ENCODE results near the gene DPH7. TPM values are rescaled to one million over a fixed set of nuclear protein-coding genes. Genes with fewer than 3 reads are reported as not detected.

The DPH7 gene
- total RNA-seq, 1 donor from 2014 or later: 34.4 TPM

DNA sequence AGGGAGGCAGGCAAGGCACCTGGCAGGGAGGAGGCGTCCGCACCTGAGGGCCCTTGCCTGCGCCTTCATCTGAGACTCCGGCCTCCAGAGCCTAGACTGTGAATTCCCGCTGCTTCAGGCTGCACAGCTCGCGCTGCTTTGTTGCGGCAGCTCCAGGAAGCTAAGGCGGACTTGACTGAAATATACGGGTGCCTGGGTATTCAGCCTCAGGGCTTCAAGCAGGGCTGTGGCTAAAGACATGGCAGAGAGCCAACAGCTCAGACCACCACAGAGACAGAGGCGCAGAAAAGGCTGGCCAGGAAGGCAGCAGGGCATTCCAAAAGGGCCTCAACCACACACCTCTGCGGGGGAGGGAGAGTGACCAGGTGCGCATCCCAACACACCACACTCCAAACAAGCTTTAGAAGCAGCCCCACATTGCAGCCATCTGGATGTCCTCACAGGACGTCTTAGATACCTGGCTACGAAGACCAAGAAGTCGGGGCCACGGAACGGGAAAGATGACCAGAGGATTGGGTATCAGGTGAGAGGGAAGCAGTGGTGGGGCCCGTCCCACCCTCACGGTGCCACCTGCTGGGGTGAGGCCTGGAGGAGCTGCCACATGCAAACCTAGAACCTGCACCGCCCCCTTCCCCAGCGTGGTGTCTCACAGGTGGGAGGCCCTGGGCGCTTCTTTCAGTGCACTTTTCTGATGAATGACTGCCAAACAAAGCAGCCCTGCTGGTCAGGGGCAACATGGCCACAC lies 1.7 kb upstream of the DPH7 start:
- Mint-ChIP-seq H3K27ac (ENCODE audit: unreplicated experiment) (peak overlapping the region; percentile 58), H3K4me3 (ENCODE audit: unreplicated experiment) (peak overlapping the region; percentile 20), H3K4me1 (ENCODE audit: low read depth, unreplicated experiment) (peaks cover 6% of the 10 kb centered on the region), H3K9me3 (ENCODE audit: unreplicated experiment) (no peaks in the 10 kb centered on the region), H3K27me3 (ENCODE audit: low read depth, unreplicated experiment) (no peaks in the 10 kb centered on the region), H3K36me3 (ENCODE audit: low read depth, unreplicated experiment) (peaks cover 8% of the 10 kb centered on the region)
- no peak overlapping the region for H3K9ac ChIP-seq (ENCODE audit: low read length)
- peaks cover 45% of the 10 kb centered on the region for H3K79me2 ChIP-seq (ENCODE audit: insufficient read depth, low read length)
- peaks cover 17% of the 10 kb centered on the region for H3K4me1 ChIP-seq (ENCODE audit: insufficient read depth, low read length)
- no peak overlapping the region for H3K4me3 ChIP-seq (ENCODE audit: insufficient read depth, low read depth, low read length)
- TF ChIP-seq CTCF (IDR thresholded peaks at IDR 0.05; ENCODE audit: insufficient read depth, low read depth, low read length): no peak
- TF ChIP-seq EZH2 (IDR thresholded peaks at IDR 0.05; ENCODE audit: insufficient read depth, low read length): no peak
- H3K36me3 ChIP-seq (ENCODE audit: insufficient read depth, low read length): peaks cover 12% of the 10 kb centered on the region
- DNase-seq (ENCODE audit: low read depth) (no peak), FAIRE-seq (no peak)
- H3K4me2 ChIP-seq (ENCODE audit: low read length): no peak overlapping the region
- H3K27me3 ChIP-seq (ENCODE audit: insufficient read depth, low read length): no peaks in the 10 kb centered on the region
- H3K9me3 ChIP-seq (ENCODE audit: insufficient read depth, low read depth, low read length): no peaks in the 10 kb centered on the region
- no peak overlapping the region for H3K27ac ChIP-seq (ENCODE audit: low read depth, low read length)
- no peak overlapping the region for H2AFZ ChIP-seq (ENCODE audit: low read depth, low read length)
- peaks cover 51% of the 10 kb centered on the region for H4K20me1 ChIP-seq (ENCODE audit: insufficient read depth, low read length)

GRCh38 chr9:137579259-137579604 lies 507 bp upstream of the DPH7 start:
- Mint-ChIP-seq H3K4me3 (ENCODE audit: unreplicated experiment) (peak overlapping the region; percentile 79), H3K36me3 (ENCODE audit: low read depth, unreplicated experiment) (peaks cover 14% of the 10 kb centered on the region), H3K9me3 (ENCODE audit: unreplicated experiment) (no peaks in the 10 kb centered on the region), H3K4me1 (ENCODE audit: low read depth, unreplicated experiment) (peaks cover 6% of the 10 kb centered on the region), H3K27ac (ENCODE audit: unreplicated experiment) (peak overlapping the region; percentile 41), H3K27me3 (ENCODE audit: low read depth, unreplicated experiment) (no peaks in the 10 kb centered on the region)
- Histone ChIP-seq H3K27me3 (ENCODE audit: insufficient read depth, low read length) (no peaks in the 10 kb centered on the region), H2AFZ (ENCODE audit: low read depth, low read length) (peak overlapping the region; percentile 83), H3K79me2 (ENCODE audit: insufficient read depth, low read length) (peaks cover 46% of the 10 kb centered on the region), H3K4me2 (ENCODE audit: low read length) (peak overlapping the region; percentile 90), H3K9me3 (ENCODE audit: insufficient read depth, low read depth, low read length) (no peaks in the 10 kb centered on the region), H3K4me1 (ENCODE audit: insufficient read depth, low read length) (peaks cover 17% of the 10 kb centered on the region), H3K36me3 (ENCODE audit: insufficient read depth, low read length) (peaks cover 14% of the 10 kb centered on the region), H3K9ac (ENCODE audit: low read length) (peak overlapping the region; percentile 92), H3K4me3 (ENCODE audit: insufficient read depth, low read depth, low read length) (peak overlapping the region; percentile 87), H4K20me1 (ENCODE audit: insufficient read depth, low read length) (peaks cover 50% of the 10 kb centered on the region), H3K27ac (ENCODE audit: low read depth, low read length) (peak overlapping the region; percentile 56)
- FAIRE-seq: no peak
- DNase-seq (ENCODE audit: low read depth): no peak
- TF ChIP-seq CTCF (IDR thresholded peaks at IDR 0.05; ENCODE audit: insufficient read depth, low read depth, low read length) (no peak), EZH2 (IDR thresholded peaks at IDR 0.05; ENCODE audit: insufficient read depth, low read length) (no peak)
